Hepatocyte (in vitro differentiated cells): ENCODE results near the gene SYNE4. TPM values are rescaled to one million over a fixed set of nuclear protein-coding genes. Genes with fewer than 3 reads are reported as not detected.

ENCODE experiments used
- DNase-seq: peaks from one replicate; pipeline ENCODE4 v3.0.0-alpha.2; 2016; ENCODE audit warnings: low spot score
- H2AFZ ChIP-seq: fragments of 200-600 bp; sonication (generic); 2 replicates; pipeline ENCODE4 v1.6.0; 2016; ENCODE audit warnings: antibody characterized with exemption, mild to moderate bottlenecking
- H3K27ac ChIP-seq: fragments of 200-600 bp; sonication (generic); 2 replicates; pipeline ENCODE4 v1.5.1; 2016; ENCODE audit warnings: mild to moderate bottlenecking
- H3K27me3 ChIP-seq: fragments of 200-600 bp; sonication (generic); 2 replicates; pipeline ENCODE4 v1.6.1; 2016
- H3K36me3 ChIP-seq: fragments of 200-600 bp; sonication (generic); replicated peaks from 2 replicates; pipeline ENCODE4 v1.5.1; 2016; ENCODE audit warnings: low read depth; ENCODE audit not compliant: insufficient read depth
- H3K4me1 ChIP-seq: fragments of 200-600 bp; sonication (generic); 2 replicates; pipeline ENCODE4 v1.5.1; 2016; ENCODE audit warnings: mild to moderate bottlenecking, moderate library complexity; ENCODE audit not compliant: insufficient read depth
- H3K4me2 ChIP-seq: fragments of 200-600 bp; sonication (generic); 2 replicates; pipeline ENCODE4 v1.6.0; 2016
- H3K4me3 ChIP-seq: fragments of 200-600 bp; sonication (generic); 2 replicates; pipeline ENCODE4 v1.5.1; 2016; ENCODE audit warnings: mild to moderate bottlenecking
- H3K79me2 ChIP-seq: fragments of 200-600 bp; sonication (generic); 2 replicates; pipeline ENCODE4 v1.6.0; 2017; ENCODE audit warnings: mild to moderate bottlenecking
- H3K9me2 ChIP-seq: fragments of 200-600 bp; sonication (generic); replicated peaks from 2 replicates; pipeline ENCODE4 v1.6.0; 2017; ENCODE audit warnings: mild to moderate bottlenecking; ENCODE audit not compliant: insufficient read depth
- H3K9me3 ChIP-seq: fragments of 200-600 bp; sonication (generic); 2 replicates; pipeline ENCODE4 v1.5.1; 2016; ENCODE audit warnings: low read depth, mild to moderate bottlenecking
- H4K20me1 ChIP-seq: fragments of 200-600 bp; sonication (generic); 2 replicates; pipeline ENCODE4 v1.6.0; 2016; ENCODE audit warnings: mild to moderate bottlenecking; ENCODE audit not compliant: insufficient read depth, poor library complexity, severe bottlenecking
- CTCF ChIP-seq: fragments of 200-600 bp; sonication (generic); IDR thresholded peaks from 2 replicates; pipeline ENCODE4 v1.5.1; 2016; ENCODE audit warnings: antibody characterized with exemption, mild to moderate bottlenecking; ENCODE audit not compliant: poor library complexity
- EZH2 ChIP-seq: fragments of 200-600 bp; sonication (generic); IDR thresholded peaks from 2 replicates; pipeline ENCODE4 v1.6.1; 2016; ENCODE audit warnings: antibody characterized with exemption, mild to moderate bottlenecking, borderline replicate concordance
- EZH2phosphoT487 ChIP-seq: fragments of 200-600 bp; sonication (generic); IDR thresholded peaks from one replicate; pipeline ENCODE4 v1.6.1; 2018; ENCODE audit warnings: antibody characterized with exemption, mild to moderate bottlenecking, low read depth, moderate library complexity; ENCODE audit not compliant: unreplicated experiment, severe bottlenecking
- WGBS: methylation state at CpG from one replicate; pipeline ENCODE4 v1.1.6; 2016; ENCODE audit warnings: low lambda C conversion rate; ENCODE audit errors: missing lambda C conversion rate; 5-methylcytosine and 5-hydroxymethylcytosine counted together
- polyA plus RNA-seq: library from polyadenylated mRNA; unstranded; fragments of >200 nt; fragmentation: Nextera tagmentation; extraction: Ambion mirVana; gene quantifications from 2 replicates; pipeline ENCODE4 v1.2.1, GENCODE V29; 2016
- total RNA-seq: library from RNA; depleted of rRNA; stranded (reverse); fragments of >200 nt; gene quantifications from 2 replicates; pipeline ENCODE4 v1.2.3, GENCODE V29; 2014

Gene SYNE4
- total and polyA plus RNA-seq, 2 experiments from 2014 or later: 6.5 to 19.8 TPM

GRCh38 chr19:36026091-36026876 is 17.7 kb upstream of the SYNE4 start:
- Histone ChIP-seq H3K79me2 (no peaks in the 10 kb centered on the region), H3K9me2 (no peaks in the 10 kb centered on the region), H3K4me3 (no peak overlapping the region), H3K4me2 (no peak overlapping the region), H3K4me1 (no peaks in the 10 kb centered on the region), H3K27me3 (no peaks in the 10 kb centered on the region), H3K36me3 (no peaks in the 10 kb centered on the region), H4K20me1 (no peaks in the 10 kb centered on the region), H2AFZ (no peak overlapping the region), H3K27ac (no peak overlapping the region), H3K9me3 (no peaks in the 10 kb centered on the region)
- 97% methylated on average over 43 of the region's 49 CpGs for WGBS
- TF ChIP-seq CTCF: no peak
- TF ChIP-seq EZH2: no peak
- TF ChIP-seq EZH2phosphoT487: no peak
- DNase-seq: no peak

GRCh38 chr19:36025541-36025940 is 16.9 kb upstream of the SYNE4 start:
- H3K79me2 ChIP-seq: no peaks in the 10 kb centered on the region
- TF ChIP-seq EZH2: no peak
- TF ChIP-seq CTCF: no peak
- TF ChIP-seq EZH2phosphoT487: no peak
- H3K4me2 ChIP-seq: no peak overlapping the region
- no peaks in the 10 kb centered on the region for H3K9me3 ChIP-seq
- DNase-seq: no peak
- H4K20me1 ChIP-seq: no peaks in the 10 kb centered on the region
- H3K27ac ChIP-seq: no peak overlapping the region
- no peaks in the 10 kb centered on the region for H3K27me3 ChIP-seq
- H3K4me3 ChIP-seq: no peak overlapping the region
- no peaks in the 10 kb centered on the region for H3K4me1 ChIP-seq
- 56% methylated on average over 1 of the region's 1 CpG for WGBS
- H2AFZ ChIP-seq: no peak overlapping the region
- H3K36me3 ChIP-seq: no peaks in the 10 kb centered on the region
- H3K9me2 ChIP-seq: no peaks in the 10 kb centered on the region

- H3K79me2 ChIP-seq: no peaks in the 10 kb centered on the region
- no peak for TF ChIP-seq EZH2
- TF ChIP-seq EZH2phosphoT487: no peak
- TF ChIP-seq CTCF: no peak
- H3K27me3 ChIP-seq: no peaks in the 10 kb centered on the region
- H3K27ac ChIP-seq: no peak overlapping the region
- WGBS: 97% methylated on average over 5 of the region's 5 CpGs
- no peak overlapping the region for H3K4me3 ChIP-seq
- no peaks in the 10 kb centered on the region for H3K9me2 ChIP-seq
- H3K4me2 ChIP-seq: no peak overlapping the region
- no peaks in the 10 kb centered on the region for H3K36me3 ChIP-seq
- no peak overlapping the region for H2AFZ ChIP-seq
- no peaks in the 10 kb centered on the region for H3K4me1 ChIP-seq
- H4K20me1 ChIP-seq: no peaks in the 10 kb centered on the region
- no peak for DNase-seq
- H3K9me3 ChIP-seq: no peaks in the 10 kb centered on the region
Observed at GRCh38 chr19:36023432-36023831, 14.8 kb upstream of the SYNE4 start.
